WTC11 (cell line): Measurements from ENCODE around the gene SBF1.

ENCODE experiments used
- CTCF ChIP-seq: fragments of 200-600 bp; IDR thresholded peaks from 2 replicates; pipeline ENCODE4 v1.8.0; 2022; ENCODE audit warnings: antibody characterized with exemption
- NR1H2 ChIP-seq: sonication (generic); formaldehyde crosslinking; IDR thresholded peaks from 2 replicates; pipeline ENCODE4 v1.9.0; 2021; ENCODE audit warnings: mild to moderate bottlenecking, moderate library complexity, missing genetic modification reagents
- TEAD4 ChIP-seq: sonication (generic); formaldehyde crosslinking; IDR thresholded peaks from 2 replicates; pipeline ENCODE4 v1.8.0; 2022; ENCODE audit warnings: mild to moderate bottlenecking, missing genetic modification reagents
- USF1 ChIP-seq: sonication (generic); formaldehyde crosslinking; IDR thresholded peaks from 2 replicates; pipeline ENCODE4 v1.8.0; 2022; ENCODE audit warnings: mild to moderate bottlenecking, missing genetic modification reagents
- USF2 ChIP-seq: sonication (generic); formaldehyde crosslinking; IDR thresholded peaks from 2 replicates; pipeline ENCODE4 v1.8.1; 2023; ENCODE audit warnings: mild to moderate bottlenecking, missing genetic modification reagents, moderate library complexity
- TF ChIP-seq, protein P1 (sequence below): sonication (generic); formaldehyde crosslinking; IDR thresholded peaks from 2 replicates; pipeline ENCODE4 v1.8.0; 2023; ENCODE audit warnings: missing genetic modification reagents, mild to moderate bottlenecking, borderline replicate concordance

GRCh38 chr22:50483977-50484853 is 9.4 kb upstream of the SBF1 start:
- TF ChIP-seq CTCF: no peak
- no peak for TF ChIP-seq USF2
- no peak for TF ChIP-seq NR1H2 (CRISPR knock-in tag)
- TF ChIP-seq, protein P1, sequence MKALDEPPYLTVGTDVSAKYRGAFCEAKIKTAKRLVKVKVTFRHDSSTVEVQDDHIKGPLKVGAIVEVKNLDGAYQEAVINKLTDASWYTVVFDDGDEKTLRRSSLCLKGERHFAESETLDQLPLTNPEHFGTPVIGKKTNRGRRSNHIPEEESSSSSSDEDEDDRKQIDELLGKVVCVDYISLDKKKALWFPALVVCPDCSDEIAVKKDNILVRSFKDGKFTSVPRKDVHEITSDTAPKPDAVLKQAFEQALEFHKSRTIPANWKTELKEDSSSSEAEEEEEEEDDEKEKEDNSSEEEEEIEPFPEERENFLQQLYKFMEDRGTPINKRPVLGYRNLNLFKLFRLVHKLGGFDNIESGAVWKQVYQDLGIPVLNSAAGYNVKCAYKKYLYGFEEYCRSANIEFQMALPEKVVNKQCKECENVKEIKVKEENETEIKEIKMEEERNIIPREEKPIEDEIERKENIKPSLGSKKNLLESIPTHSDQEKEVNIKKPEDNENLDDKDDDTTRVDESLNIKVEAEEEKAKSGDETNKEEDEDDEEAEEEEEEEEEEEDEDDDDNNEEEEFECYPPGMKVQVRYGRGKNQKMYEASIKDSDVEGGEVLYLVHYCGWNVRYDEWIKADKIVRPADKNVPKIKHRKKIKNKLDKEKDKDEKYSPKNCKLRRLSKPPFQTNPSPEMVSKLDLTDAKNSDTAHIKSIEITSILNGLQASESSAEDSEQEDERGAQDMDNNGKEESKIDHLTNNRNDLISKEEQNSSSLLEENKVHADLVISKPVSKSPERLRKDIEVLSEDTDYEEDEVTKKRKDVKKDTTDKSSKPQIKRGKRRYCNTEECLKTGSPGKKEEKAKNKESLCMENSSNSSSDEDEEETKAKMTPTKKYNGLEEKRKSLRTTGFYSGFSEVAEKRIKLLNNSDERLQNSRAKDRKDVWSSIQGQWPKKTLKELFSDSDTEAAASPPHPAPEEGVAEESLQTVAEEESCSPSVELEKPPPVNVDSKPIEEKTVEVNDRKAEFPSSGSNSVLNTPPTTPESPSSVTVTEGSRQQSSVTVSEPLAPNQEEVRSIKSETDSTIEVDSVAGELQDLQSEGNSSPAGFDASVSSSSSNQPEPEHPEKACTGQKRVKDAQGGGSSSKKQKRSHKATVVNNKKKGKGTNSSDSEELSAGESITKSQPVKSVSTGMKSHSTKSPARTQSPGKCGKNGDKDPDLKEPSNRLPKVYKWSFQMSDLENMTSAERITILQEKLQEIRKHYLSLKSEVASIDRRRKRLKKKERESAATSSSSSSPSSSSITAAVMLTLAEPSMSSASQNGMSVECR (CRISPR knock-in tag): no peak
- TF ChIP-seq USF1 (CRISPR knock-in tag): no peak
- TF ChIP-seq TEAD4: no peak
